PC-3 (cell line): Measurements from ENCODE around the gene GALNTL6. TPM values are rescaled to one million over a fixed set of nuclear protein-coding genes. Genes with fewer than 3 reads are reported as not detected.

Source experiments
- ATAC-seq: fragments of 200-7000 bp; cut with Tn5 transposase; 2 replicates; pipeline ENCODE4 v1.9.1; 2020; ENCODE audit warnings: mild to moderate bottlenecking, moderate library complexity
- BruUV-seq: library from RNA; stranded (reverse); fragments of 400-500 nt; replicated peaks from 2 replicates; lab custom pipeline; 2021; lab: Mats Ljungman, UMichigan
- CTCF ChIA-PET: fragments of 300-600 bp; sonication (Branson Sonifier 250); formaldehyde crosslinking; loops from one replicate; lab custom pipeline; 2022; ENCODE audit warnings: antibody characterized with exemption; lab: Charles Lee
- POLR2A ChIA-PET: fragments of 300-600 bp; sonication (Branson Sonifier 250); formaldehyde crosslinking; loops from one replicate; lab custom pipeline; 2022; ENCODE audit warnings: antibody characterized with exemption; ENCODE audit not compliant: unreplicated experiment; lab: Charles Lee
- DNase-seq: peaks from one replicate; pipeline ENCODE4 v3.0.0-alpha.2; 2015
- H2AFZ ChIP-seq: fragments of 300-600 bp; sonication (generic); 2 replicates; pipeline ENCODE4 v1.6.0; 2016; ENCODE audit warnings: antibody characterized with exemption, low read length
- H3F3A ChIP-seq: fragments of 300-600 bp; sonication (generic); one replicate; pipeline ENCODE4 v1.6.0; 2017; ENCODE audit warnings: antibody characterized with exemption, low read length, control low read depth, mild to moderate bottlenecking; ENCODE audit not compliant: unreplicated experiment
- H3K27ac ChIP-seq: fragments of 300-600 bp; sonication (generic); 2 replicates; pipeline ENCODE4 v1.5.1; 2016; ENCODE audit warnings: mild to moderate bottlenecking, low read length
- H3K27me3 ChIP-seq: fragments of 300-600 bp; sonication (generic); 2 replicates; pipeline ENCODE4 v1.6.1; 2016; ENCODE audit warnings: low read length, mixed read lengths
- H3K36me3 ChIP-seq: fragments of 300-600 bp; sonication (generic); 2 replicates; pipeline ENCODE4 v1.6.1; 2016; ENCODE audit warnings: low read depth, mixed run types, low read length, mixed read lengths
- H3K4me1 ChIP-seq: fragments of 300-600 bp; sonication (generic); 2 replicates; pipeline ENCODE4 v1.5.1; 2016; ENCODE audit warnings: low read length; ENCODE audit not compliant: insufficient read depth
- H3K4me2 ChIP-seq: fragments of 300-600 bp; sonication (generic); 2 replicates; pipeline ENCODE4 v1.6.0; 2016; ENCODE audit warnings: low read length
- H3K4me3 ChIP-seq: fragments of 300-600 bp; sonication (generic); 2 replicates; pipeline ENCODE4 v1.5.1; 2016; ENCODE audit warnings: mild to moderate bottlenecking, low read length, mixed read lengths
- H3K79me2 ChIP-seq: fragments of 300-600 bp; sonication (generic); 2 replicates; pipeline ENCODE4 v1.6.1; 2017; ENCODE audit warnings: low read length, mixed read lengths
- H3K9ac ChIP-seq: fragments of 300-600 bp; sonication (generic); 2 replicates; pipeline ENCODE4 v1.6.0; 2016; ENCODE audit warnings: mild to moderate bottlenecking, low read length
- H3K9me2 ChIP-seq: fragments of 300-600 bp; sonication (generic); replicated peaks from 2 replicates; pipeline ENCODE4 v1.6.1; 2016; ENCODE audit warnings: mixed run types, low read length, mixed read lengths
- H3K9me3 ChIP-seq: fragments of 300-600 bp; sonication (generic); 2 replicates; pipeline ENCODE4 v1.6.1; 2016; ENCODE audit warnings: low read length, mixed read lengths
- H4K20me1 ChIP-seq: fragments of 300-600 bp; sonication (generic); 2 replicates; pipeline ENCODE4 v1.6.1; 2016; ENCODE audit warnings: low read length, mixed read lengths
- EZH2 ChIP-seq: fragments of 300-600 bp; sonication (generic); IDR thresholded peaks from one replicate; pipeline ENCODE4 v1.6.1; 2017; ENCODE audit warnings: antibody characterized with exemption, mild to moderate bottlenecking, low read length; ENCODE audit not compliant: unreplicated experiment
- EZH2phosphoT487 ChIP-seq: fragments of 300-600 bp; sonication (generic); IDR thresholded peaks from 2 replicates; pipeline ENCODE4 v1.6.1; 2018; ENCODE audit warnings: mild to moderate bottlenecking, antibody characterized with exemption, low read length, borderline replicate concordance
- intact Hi-C: fragments of 100-400 bp; cut with micrococcal nuclease; formaldehyde crosslinking; loops from 2 replicates; pipeline ENCODE4 v1.9.0; 2023
- total RNA-seq: library from RNA; depleted of rRNA; stranded (reverse); fragments of >200 nt; gene quantifications from 2 replicates; pipeline ENCODE4 v1.2.3, GENCODE V29; 2014
- TF ChIP-seq, protein P1 (sequence below): fragments of 300-600 bp; sonication (generic); conservative IDR thresholded peaks from 2 replicates; pipeline ENCODE4 v1.5.1; 2017; ENCODE audit warnings: antibody characterized with exemption, low read depth, mild to moderate bottlenecking, low read length

GALNTL6 gene
- total RNA-seq, 1 experiment from 2014 or later = not detected

DNA sequence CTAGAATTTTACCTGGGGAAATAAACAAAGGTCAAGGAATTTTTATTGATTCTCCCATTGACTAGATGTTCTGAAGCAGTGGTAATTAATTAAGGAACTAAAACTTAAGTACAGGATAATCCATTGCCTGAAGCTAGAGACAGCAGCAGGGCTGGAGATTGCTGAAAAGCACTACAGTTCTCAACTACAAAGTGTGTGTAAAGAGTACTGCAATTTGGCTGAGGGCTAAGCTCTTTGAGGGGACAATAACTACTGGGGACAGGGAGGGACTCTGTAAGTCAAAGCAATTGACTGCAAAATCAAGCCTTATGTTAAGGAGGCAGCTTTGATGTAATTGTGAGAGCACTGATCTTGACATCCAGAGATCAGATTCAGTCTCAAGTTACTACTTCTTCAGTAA lies 260.4 kb downstream of the GALNTL6 start:
- TF ChIP-seq EZH2 (no peak), EZH2phosphoT487 (no peak)
- TF ChIP-seq, protein P1, sequence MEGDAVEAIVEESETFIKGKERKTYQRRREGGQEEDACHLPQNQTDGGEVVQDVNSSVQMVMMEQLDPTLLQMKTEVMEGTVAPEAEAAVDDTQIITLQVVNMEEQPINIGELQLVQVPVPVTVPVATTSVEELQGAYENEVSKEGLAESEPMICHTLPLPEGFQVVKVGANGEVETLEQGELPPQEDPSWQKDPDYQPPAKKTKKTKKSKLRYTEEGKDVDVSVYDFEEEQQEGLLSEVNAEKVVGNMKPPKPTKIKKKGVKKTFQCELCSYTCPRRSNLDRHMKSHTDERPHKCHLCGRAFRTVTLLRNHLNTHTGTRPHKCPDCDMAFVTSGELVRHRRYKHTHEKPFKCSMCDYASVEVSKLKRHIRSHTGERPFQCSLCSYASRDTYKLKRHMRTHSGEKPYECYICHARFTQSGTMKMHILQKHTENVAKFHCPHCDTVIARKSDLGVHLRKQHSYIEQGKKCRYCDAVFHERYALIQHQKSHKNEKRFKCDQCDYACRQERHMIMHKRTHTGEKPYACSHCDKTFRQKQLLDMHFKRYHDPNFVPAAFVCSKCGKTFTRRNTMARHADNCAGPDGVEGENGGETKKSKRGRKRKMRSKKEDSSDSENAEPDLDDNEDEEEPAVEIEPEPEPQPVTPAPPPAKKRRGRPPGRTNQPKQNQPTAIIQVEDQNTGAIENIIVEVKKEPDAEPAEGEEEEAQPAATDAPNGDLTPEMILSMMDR = no peak
- no peaks in the 10 kb centered on the region for H3F3A ChIP-seq
- H3K4me3 ChIP-seq = no peak overlapping the region
- H3K27ac ChIP-seq = no peak overlapping the region
- ChIA-PET POLR2A (no interaction called here), CTCF (no interaction called here)
- no peak overlapping the region for H2AFZ ChIP-seq
- no peaks in the 10 kb centered on the region for H3K36me3 ChIP-seq
- no peaks in the 10 kb centered on the region for H3K9me2 ChIP-seq
- H3K4me1 ChIP-seq = no peaks in the 10 kb centered on the region
- BruUV-seq = no TSS peak
- no peaks in the 10 kb centered on the region for H3K79me2 ChIP-seq
- H3K27me3 ChIP-seq = no peaks in the 10 kb centered on the region
- no peak for ATAC-seq
- intact Hi-C loops = no loop called here
- no peak for DNase-seq
- H3K4me2 ChIP-seq = no peak overlapping the region
- H3K9me3 ChIP-seq = no peaks in the 10 kb centered on the region
- no peak overlapping the region for H3K9ac ChIP-seq
- no peaks in the 10 kb centered on the region for H4K20me1 ChIP-seq

DNA sequence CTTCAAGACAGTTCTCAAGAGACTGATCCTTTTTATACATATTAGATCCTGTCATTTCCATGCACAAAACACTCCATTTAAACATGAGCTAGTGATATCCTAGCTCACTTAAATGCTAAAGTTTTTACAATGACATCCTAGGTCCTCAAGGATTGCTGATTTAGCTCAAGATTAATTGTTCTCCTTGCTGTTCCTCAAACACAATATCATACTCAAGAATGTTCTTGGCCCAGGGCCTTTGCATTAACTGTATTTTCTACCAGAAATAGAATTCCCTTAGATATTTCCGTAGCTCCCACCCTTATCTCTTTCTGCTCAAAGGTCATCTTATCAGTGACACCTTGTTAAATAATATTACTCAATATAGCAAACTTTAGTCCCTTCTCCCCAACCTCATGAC lies 270.1 kb downstream of the GALNTL6 start:
- no peaks in the 10 kb centered on the region for H3K27me3 ChIP-seq
- H3K9me3 ChIP-seq = no peaks in the 10 kb centered on the region
- TF ChIP-seq EZH2 (no peak), EZH2phosphoT487 (no peak)
- TF ChIP-seq, protein P1 = no peak
- no peak for DNase-seq
- ChIA-PET CTCF (no interaction called here), POLR2A (no interaction called here)
- no peaks in the 10 kb centered on the region for H3K9me2 ChIP-seq
- no peaks in the 10 kb centered on the region for H4K20me1 ChIP-seq
- H3K4me3 ChIP-seq = no peak overlapping the region
- H3K27ac ChIP-seq = no peak overlapping the region
- H3F3A ChIP-seq = no peaks in the 10 kb centered on the region
- no TSS peak for BruUV-seq
- no peak overlapping the region for H3K9ac ChIP-seq
- no peak overlapping the region for H2AFZ ChIP-seq
- ATAC-seq = no peak
- H3K79me2 ChIP-seq = no peaks in the 10 kb centered on the region
- intact Hi-C loops = no loop called here
- H3K4me1 ChIP-seq = no peaks in the 10 kb centered on the region
- H3K36me3 ChIP-seq = no peaks in the 10 kb centered on the region
- H3K4me2 ChIP-seq = no peak overlapping the region

DNA sequence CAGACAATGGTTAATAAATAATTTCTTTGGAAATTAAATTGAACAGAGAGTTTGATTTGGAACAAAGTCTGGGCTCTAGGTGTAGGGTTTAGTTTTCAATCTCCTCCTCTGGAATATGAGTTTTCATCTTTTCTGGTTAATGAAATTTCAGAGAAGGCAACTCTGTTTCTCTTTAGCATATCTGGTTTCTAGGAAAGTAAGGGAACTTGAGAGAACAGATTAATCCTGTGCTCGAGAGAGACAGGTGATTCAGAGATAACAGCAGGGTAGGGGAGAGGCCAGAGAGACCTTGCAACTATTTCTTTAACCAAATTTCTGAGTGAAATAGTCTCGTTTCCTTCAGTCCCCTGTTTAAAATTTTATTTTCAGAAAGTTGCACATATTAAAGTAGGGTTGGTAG lies 275.4 kb downstream of the GALNTL6 start:
- Histone ChIP-seq H3K27ac (no peak overlapping the region), H3K79me2 (no peaks in the 10 kb centered on the region), H3K9me3 (no peaks in the 10 kb centered on the region), H3K4me1 (no peaks in the 10 kb centered on the region), H3K9me2 (no peaks in the 10 kb centered on the region), H3K27me3 (no peaks in the 10 kb centered on the region), H4K20me1 (no peaks in the 10 kb centered on the region), H3K9ac (no peak overlapping the region), H3K4me3 (no peak overlapping the region), H2AFZ (no peak overlapping the region), H3K36me3 (no peaks in the 10 kb centered on the region), H3K4me2 (no peak overlapping the region), H3F3A (no peaks in the 10 kb centered on the region)
- DNase-seq (no peak), ATAC-seq (no peak)
- intact Hi-C loops = no loop called here
- ChIA-PET CTCF (no interaction called here), POLR2A (no interaction called here)
- TF ChIP-seq EZH2 = no peak
- TF ChIP-seq, protein P1 = no peak
- TF ChIP-seq EZH2phosphoT487 = no peak
- BruUV-seq = no TSS peak
